NCI-H226 (cell line): ENCODE data around the gene DHRS3.
"Not testable (repeated sequence)": the region's sequence is repeated elsewhere in the genome, so short reads cannot be mapped to it uniquely, and the experiment has no call there.

Source experiments
- DNase-seq: peaks from one replicate; pipeline ENCODE4 v3.0.0-alpha.2; 2015

Gene DHRS3

GRCh38 chr1:12617901-12618660 is at the start of gene DHRS3:
Gene DHRS3, minus strand, starts transcription at chr1:12618210. Its CDS starts 862 bp downstream, at chr1:12617348.
- DNase-seq, result peak; percentile 83

GRCh38 chr1:12666141-12666735 is 48.2 kb upstream of the DHRS3 start:
- peak; percentile 50 for DNase-seq

GRCh38 chr1:12665511-12665910 is 47.5 kb upstream of the DHRS3 start:
- DNase-seq, result no peak

GRCh38 chr1:12662556-12662955 is 44.5 kb upstream of the DHRS3 start:
- DNase-seq, result no peak

- no peak for DNase-seq
Measured at GRCh38 chr1:12661606-12662219, 43.7 kb upstream of the DHRS3 start.

- peak; percentile 75 for DNase-seq
Measured at GRCh38 chr1:12658531-12659453, 40.8 kb upstream of the DHRS3 start.

GRCh38 chr1:12657885-12658512 is 40.0 kb upstream of the DHRS3 start:
- not testable (repeated sequence) for DNase-seq

GRCh38 chr1:12657060-12657884 is 39.3 kb upstream of the DHRS3 start:
- no peak for DNase-seq

GRCh38 chr1:12656575-12656974 is 38.6 kb upstream of the DHRS3 start:
- no peak for DNase-seq

- DNase-seq, result no peak
Measured at GRCh38 chr1:12654657-12655056, 36.6 kb upstream of the DHRS3 start.

GRCh38 chr1:12654004-12654567 is 36.1 kb upstream of the DHRS3 start:
- no peak for DNase-seq

GRCh38 chr1:12649971-12650421 is 32.0 kb upstream of the DHRS3 start:
- no peak for DNase-seq

- no peak for DNase-seq
Measured at GRCh38 chr1:12648741-12649140, 30.7 kb upstream of the DHRS3 start.

GRCh38 chr1:12645401-12645800 is 27.4 kb upstream of the DHRS3 start:
- not testable (repeated sequence) for DNase-seq

GRCh38 chr1:12644829-12645228 is 26.8 kb upstream of the DHRS3 start:
- no peak for DNase-seq

- DNase-seq, result no peak
Measured at GRCh38 chr1:12644237-12644636, 26.2 kb upstream of the DHRS3 start.

GRCh38 chr1:12643785-12644184 is 25.8 kb upstream of the DHRS3 start, which contains the start of gene AADACL4:
Gene AADACL4, plus strand, starts transcription at chr1:12644085. Its CDS starts 462 bp downstream, at chr1:12644547.
- no peak for DNase-seq

- DNase-seq, result no peak
Measured at GRCh38 chr1:12643079-12643478, 25.1 kb upstream of the DHRS3 start.

- no peak for DNase-seq
Measured at GRCh38 chr1:12640958-12641272, 22.9 kb upstream of the DHRS3 start.

- DNase-seq, result no peak
Measured at GRCh38 chr1:12640237-12640957, 22.4 kb upstream of the DHRS3 start.
